GF-D8 (cell line): ENCODE data around the gene IFT122.
"Not testable (repeated sequence)": the region's sequence is repeated elsewhere in the genome, so short reads cannot be mapped to it uniquely, and the experiment has no call there.

Source experiments
- DNase-seq: peaks from one replicate; lab custom pipeline; 2025; lab: John Stamatoyannopoulos, UW

Gene IFT122, protein sequence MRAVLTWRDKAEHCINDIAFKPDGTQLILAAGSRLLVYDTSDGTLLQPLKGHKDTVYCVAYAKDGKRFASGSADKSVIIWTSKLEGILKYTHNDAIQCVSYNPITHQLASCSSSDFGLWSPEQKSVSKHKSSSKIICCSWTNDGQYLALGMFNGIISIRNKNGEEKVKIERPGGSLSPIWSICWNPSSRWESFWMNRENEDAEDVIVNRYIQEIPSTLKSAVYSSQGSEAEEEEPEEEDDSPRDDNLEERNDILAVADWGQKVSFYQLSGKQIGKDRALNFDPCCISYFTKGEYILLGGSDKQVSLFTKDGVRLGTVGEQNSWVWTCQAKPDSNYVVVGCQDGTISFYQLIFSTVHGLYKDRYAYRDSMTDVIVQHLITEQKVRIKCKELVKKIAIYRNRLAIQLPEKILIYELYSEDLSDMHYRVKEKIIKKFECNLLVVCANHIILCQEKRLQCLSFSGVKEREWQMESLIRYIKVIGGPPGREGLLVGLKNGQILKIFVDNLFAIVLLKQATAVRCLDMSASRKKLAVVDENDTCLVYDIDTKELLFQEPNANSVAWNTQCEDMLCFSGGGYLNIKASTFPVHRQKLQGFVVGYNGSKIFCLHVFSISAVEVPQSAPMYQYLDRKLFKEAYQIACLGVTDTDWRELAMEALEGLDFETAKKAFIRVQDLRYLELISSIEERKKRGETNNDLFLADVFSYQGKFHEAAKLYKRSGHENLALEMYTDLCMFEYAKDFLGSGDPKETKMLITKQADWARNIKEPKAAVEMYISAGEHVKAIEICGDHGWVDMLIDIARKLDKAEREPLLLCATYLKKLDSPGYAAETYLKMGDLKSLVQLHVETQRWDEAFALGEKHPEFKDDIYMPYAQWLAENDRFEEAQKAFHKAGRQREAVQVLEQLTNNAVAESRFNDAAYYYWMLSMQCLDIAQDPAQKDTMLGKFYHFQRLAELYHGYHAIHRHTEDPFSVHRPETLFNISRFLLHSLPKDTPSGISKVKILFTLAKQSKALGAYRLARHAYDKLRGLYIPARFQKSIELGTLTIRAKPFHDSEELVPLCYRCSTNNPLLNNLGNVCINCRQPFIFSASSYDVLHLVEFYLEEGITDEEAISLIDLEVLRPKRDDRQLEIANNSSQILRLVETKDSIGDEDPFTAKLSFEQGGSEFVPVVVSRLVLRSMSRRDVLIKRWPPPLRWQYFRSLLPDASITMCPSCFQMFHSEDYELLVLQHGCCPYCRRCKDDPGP

DNA sequence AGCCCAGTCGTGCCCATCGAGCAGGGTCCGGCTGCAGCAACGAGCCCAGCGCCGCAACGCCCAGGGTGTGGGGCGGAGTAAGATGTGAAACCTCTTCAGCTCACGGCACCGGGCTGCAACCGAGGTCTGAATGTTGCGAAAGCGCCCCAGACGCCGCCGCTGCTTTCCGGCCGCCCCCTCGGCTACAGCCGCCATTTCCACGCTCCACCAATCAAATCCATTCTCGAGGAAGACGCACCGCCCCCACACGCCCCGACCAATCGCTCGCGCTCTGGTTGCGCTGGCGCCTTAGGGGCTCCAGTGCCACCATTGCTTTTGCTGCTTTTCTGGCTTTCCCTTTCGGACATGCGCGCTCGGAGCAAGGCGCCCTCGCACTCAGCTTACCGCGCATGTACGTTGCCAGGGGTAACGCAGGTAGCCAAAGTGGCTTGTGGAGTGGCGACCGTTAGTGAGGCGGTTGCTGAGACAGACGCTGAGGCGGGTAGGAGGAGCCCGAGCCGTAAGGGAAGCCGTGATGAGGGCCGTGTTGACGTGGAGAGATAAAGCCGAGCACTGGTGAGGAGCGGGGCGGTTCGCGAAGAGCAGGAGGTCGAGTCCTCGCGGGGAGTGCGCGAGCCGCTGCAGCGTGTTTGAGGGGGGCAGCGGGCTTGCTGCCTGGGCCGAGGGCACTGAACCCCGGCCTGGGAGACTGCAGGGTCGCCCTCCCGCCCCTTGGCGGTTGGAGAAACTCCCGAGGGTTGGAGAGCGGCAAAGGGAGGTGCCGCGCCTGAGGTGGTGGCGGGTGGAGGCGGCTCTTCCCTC, at the start of gene IFT122, which contains the start of gene MBD4:
Gene IFT122, plus strand, starts transcription at position 408 of the 801 bp plus-strand sequence. Its CDS starts 107 bp downstream, at position 515.
Gene MBD4, minus strand, starts transcription at position 132 of the 801 bp plus-strand sequence. Its CDS starts 115 bp downstream, at position 17.
- DNase-seq, result peak; percentile 99

- DNase-seq, result not testable (repeated sequence)
These were observed 48.4 kb upstream of the IFT122 start for GRCh38 chr3:129391583-129391982.

GRCh38 chr3:129392106-129392887, 47.7 kb upstream of the IFT122 start:
- DNase-seq, result not testable (repeated sequence)

DNA sequence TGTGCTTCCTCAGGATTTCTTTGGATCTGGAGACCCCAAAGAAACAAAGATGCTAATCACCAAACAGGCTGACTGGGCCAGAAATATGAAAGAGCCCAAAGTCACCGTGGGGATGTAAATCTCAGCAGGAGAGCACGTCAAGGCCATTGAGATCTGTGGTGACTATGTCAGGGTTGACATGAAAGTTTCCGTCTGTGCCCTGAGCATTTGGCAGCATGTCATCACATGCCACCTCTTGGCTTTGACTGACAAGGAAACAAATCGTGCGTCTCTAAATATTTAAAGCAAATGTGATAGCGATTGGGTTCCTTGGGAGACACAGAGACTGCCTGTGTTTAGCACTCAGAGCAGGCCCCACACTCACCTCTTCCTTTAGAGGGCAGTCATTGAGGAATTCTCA, 46.8 kb upstream of the IFT122 start:
- no peak for DNase-seq

DNA sequence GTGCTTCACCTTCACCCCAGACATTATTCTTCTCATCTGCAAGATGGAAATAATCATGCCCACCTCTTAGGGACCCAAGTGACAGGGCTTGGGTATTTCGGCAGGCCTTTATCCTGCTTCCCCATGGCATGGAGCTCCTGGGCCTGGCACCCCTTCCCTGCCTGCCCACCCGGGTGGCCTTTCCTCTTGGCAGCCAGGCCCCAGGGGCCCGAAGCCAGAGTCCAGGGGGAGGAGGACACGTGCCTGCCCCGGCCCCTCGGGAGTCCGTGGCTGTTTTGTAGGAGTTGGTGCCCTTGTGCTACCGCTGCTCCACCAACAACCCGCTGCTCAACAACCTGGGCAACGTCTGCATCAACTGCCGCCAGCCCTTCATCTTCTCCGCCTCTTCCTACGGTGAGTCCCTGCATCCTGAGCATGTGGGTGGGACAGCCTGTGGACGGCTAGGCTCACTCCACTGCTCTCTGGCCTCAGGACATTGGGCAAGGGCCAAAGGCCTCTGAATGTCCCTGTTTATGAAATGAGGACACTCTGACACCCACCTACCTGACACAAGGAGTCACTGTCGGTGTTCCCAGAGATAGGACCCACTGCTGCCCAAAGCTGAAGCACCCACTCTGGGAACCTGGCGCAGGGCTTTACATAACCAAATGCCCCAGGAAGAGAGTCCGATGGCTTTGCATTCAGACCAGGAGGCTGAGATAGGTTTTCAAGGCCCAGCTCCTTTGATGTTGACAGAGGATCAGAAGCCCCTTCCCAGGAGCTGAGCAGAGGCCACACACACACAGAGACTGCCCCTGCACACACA, 46.1 kb upstream of the IFT122 start:
- DNase-seq, result not testable (repeated sequence)

GRCh38 chr3:129398803-129399144, 41.2 kb upstream of the IFT122 start:
- no peak for DNase-seq

GRCh38 chr3:129399145-129399894, 40.7 kb upstream of the IFT122 start:
- peak; percentile 79 for DNase-seq

DNA sequence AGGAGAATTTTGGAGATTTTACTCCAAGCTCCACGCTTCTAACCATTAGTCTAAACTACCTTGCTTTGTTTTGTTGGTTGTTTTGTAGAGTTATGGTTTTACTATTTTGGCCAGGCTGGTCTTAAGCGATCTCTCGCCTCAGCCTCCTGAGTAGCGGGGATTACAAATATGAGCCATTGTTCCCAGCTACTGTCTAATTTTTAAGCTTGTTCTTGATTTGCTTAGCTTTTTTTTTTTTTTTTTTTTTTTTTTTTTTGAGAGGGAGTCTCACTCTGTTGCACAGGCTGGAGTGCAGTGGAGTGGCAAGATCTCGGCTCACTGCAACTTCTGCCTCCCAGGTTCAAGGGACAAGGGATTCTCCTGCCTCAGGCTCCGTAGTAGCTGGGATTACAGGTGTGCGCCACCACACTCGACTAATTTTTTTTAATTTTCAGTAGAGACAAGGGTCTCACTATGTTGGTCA, 40.1 kb upstream of the IFT122 start:
- peak; percentile 28 for DNase-seq

GRCh38 chr3:129402210-129402609, 37.8 kb upstream of the IFT122 start:
- no peak for DNase-seq

DNA sequence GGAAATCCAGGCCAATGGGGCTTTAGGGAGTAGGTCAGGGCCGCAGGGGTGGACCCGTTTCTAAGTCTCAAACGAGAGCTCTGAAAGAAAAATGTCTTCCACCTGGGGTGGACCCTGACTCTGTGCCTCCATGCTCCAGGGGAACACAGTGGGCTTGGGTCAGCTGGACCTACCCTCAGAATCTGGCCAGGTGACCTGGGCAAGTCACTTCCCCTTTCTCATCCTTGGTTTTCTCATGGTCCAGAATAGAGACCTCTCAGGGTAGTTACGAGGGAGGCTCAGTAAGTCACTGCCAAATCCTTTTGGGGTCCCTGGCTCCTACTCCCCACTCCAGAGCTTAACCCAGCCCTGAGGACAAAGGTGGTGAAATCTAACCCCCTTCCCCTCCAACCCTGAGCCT, 37.4 kb upstream of the IFT122 start:
- no peak for DNase-seq

DNA sequence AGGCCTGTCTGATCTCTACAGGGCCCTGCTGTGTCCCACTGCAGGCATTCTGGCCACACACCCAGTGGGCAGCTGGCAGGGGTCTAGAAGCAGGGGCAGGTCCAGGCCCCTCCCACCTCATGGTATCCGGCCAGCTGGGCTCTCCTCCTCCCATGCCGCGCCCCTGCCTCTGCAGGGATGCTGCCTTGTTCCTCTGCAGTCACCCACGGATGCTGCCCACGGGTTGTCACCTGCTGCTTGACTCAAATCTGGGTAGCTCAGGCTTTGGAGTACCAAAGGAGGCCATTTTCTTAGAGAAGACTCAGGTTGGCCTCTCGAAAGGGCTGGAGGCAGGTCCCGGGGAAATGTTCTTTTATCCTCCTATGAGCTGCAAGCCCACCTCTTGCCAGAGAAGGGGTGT, 36.6 kb upstream of the IFT122 start:
- DNase-seq, result no peak

DNA sequence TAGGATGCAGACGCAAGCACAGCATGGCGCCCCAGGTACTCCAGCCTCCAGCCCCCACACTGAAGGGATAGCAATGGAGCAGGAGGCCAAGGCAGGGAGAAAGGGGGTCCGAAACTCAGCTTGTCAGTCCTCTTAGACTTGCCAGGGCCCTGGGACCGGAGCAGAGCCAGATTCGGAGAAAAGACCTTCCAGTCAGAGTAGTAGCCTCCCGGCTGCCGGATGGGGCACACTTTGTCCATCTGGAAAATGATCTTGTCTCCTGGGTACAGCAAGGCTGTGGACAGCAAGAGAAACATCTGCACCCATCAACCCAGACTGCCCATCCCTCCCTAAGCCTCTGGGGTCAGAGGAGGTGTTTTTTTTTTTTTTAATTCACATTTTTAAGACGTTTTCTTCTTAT, 35.9 kb upstream of the IFT122 start:
- DNase-seq, result no peak

DNA sequence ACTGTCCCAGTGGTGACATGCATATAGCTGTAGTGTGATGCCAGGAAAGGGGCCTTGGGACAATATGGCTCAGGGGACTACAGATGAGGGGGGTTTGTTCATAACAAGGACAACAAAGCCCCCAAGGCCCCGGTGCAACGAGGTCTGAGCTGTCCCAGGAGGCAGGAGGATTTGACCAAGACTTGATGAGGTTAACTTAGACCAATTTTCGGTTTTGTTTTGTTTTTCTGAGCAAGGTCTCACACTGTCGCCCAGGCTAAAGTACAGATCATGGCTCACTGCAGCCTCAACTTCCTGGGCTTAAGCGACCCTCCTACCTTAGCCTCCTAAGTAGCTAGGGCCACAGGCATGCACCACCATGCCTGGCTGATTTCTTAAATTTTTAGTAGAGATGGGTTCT, 35.4 kb upstream of the IFT122 start:
- DNase-seq, result no peak

DNA sequence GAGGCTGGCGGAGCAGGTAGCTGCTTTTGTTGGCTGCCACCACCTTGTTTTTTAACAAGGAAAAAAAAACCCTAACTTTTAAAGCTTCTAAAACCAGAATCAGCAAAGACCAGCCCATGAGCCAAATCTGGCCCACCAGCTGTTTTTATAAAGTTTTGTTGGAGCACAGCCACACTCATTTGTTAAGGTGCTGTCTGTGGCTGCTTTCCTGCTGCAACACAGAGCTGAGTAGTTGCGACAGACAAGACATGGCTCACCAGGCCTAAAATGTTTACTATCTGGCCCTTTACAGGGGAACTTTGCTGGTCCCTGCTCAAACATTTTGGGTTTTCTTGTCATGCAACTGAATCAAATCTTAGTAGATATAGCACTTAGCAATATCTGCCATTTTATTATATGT, 30.5 kb upstream of the IFT122 start:
- DNase-seq, result peak; percentile 9

- no peak for DNase-seq
These were observed 29.1 kb upstream of the IFT122 start for GRCh38 chr3:129410971-129411370.

DNA sequence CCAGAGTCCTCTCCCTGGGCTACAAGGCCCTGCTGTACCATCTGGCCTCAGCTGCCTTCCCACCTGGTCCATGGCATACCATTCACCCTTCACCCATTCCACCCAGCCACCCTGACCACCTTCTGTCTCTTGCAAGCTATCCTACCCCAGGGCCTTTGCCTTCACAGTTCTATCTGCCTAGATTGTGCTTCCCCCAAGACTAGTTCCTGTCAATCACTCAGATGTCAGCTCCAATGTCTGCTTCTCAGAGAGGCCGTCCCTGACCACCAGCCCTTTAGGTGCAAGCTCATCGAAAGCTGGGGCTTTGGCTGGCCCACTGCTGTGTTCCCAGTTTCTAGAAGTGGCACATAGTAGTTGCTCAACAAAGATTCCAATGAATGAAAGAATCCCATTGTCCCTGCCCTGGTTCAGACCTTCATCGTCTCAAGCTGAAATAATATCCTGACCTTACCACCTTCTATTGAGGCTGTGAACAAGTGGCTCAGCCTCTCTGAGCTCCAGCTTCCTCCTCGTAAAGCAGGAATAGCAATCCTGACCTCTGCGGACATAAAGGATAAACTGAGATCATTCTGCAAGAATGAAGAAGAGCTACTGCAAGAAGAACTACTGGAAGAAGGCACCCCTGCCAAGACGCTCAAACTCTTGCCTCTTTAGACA, 27.4 kb upstream of the IFT122 start:
- no peak for DNase-seq

DNA sequence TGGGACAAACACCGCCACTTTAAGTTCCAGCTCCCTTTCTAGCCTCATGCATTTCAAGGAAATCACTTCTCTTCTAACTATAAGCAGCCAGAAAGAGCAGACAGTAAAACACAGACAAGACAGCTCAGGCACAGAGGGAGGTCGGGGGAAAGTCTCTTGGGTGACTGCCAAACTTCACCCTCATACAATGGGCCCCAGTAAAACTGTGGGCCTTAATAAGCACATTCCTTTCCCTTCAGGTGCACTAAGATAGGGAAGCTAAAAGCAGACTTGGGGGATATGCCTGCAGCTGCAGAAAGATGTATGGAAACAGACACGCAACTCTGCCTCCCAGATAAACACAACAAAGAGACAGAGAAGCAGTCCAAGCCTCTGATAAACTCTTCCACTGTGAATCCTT, 26.8 kb upstream of the IFT122 start:
- not testable (repeated sequence) for DNase-seq
